GM18858 (cell line): ENCODE data around the gene GPATCH8.
"Not testable (repeated sequence)": the region's sequence is repeated elsewhere in the genome, so short reads cannot be mapped to it uniquely, and the experiment has no call there.

ENCODE experiments used
- ATAC-seq: cut with Tn5 transposase; IDR thresholded peaks from one replicate; pipeline ENCODE4 v1.9.1; 2021; ENCODE audit not compliant: unreplicated experiment

The GPATCH8 gene

DNA sequence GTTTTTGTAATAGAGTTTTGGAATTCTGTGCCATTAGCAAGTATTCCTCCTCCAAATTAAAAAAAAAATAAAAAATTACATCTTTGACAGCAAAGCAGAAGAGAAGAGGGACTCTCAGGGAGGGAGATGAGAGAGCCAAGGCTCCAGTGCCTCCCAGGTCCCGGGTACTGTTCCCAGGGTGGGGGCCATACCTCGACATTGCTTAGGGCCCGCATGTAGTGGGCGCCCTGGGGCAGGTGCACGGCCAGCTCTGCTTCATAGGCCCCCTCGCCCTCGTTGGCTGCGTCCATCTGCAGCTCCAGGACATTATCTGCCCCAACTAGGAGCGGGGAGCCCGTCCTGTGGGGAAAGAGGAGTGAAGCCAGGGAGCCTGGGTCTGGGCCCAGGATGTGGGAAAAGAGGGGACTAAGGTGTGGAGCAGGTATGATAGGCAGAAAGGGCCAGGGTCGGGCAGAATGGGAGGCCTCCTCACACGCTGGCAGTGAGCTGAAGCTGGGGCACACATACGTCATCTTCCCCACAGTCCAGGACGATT, 125.0 kb downstream of the GPATCH8 start:
- no peak for ATAC-seq

GRCh38 chr17:44376779-44377178, 126.4 kb downstream of the GPATCH8 start:
- ATAC-seq, result no peak

GRCh38 chr17:44376124-44376523, 127.1 kb downstream of the GPATCH8 start:
- ATAC-seq, result no peak

DNA sequence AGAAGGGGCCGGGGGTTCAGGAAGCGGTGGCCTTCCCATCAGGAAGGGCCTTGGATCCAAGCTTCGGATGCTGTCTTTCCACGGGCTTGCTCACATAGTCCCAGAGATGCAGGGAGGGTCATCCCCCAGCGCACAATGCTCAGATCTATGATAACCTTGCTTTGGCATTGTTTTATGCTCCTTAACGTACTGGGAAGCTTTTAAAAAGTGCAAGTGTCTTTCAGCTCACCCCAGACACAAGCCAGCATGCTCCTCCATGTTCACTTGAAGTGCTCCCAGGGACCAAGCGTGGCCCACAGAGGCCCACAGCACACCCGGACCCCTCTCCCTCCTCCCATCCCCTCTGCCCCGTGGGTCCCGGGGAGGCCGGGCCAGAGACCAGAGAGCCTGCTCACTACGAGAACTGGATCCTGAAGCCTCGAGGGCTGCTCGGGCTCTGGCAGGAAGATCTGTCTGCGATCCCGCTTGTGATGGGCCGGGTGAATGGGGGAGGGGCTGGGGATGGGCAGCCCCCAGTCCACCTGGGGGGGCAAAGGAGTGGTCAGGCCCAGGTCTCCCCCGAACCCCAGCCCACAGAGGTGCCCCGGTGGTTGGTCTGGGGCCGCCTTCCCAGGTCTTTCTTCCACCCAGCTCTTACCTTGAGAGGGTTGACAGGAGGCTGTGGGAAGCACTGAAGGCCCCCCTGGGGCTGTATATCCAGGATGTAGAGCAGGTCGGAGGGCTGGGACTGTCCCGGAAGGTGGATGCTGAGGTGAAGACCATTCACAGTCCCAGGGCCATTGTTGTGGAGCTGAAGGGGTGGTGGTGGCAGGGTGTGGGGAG, 127.8 kb downstream of the GPATCH8 start:
- ATAC-seq, result no peak

DNA sequence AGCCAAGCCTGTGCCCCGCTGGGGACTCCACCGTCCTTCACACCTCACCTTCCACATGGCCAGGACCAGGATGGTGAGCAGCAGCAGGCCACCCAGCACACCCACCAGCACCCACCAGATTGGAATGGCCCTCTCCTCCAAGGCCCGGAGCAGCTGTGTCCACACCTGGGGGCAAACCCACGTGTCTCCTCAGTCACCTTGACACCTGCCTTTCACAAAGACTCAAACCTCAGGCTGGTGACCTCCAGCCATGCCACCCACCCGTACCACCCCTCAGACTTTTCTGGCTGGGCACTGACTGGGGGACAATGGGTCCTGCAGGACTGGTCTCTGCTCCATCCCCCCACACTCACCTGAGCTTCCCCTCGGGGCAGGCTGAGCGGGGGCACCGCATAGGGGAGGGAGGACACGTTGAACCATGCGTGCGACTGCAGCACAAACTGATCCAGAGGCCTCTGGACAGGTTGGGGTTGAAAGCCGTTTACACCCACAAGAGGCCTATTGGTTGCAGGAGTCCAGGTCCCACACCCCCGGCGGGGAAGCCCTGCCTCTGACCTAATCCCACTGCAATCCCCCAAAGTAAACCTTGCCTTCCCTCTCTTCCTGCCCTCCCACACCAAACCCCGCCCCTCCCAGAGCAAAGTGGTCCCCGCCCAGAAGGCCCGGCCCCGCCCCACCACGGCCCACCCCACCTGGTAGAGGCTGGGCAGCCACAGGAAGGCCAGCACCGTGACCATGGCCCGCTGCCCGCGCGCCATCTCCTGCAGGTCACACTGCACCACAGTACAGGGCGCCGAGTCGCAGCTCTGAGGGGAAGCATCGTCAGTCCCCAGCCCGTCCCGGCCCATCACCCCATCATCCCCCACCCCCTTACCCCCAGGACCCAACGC, 128.7 kb downstream of the GPATCH8 start:
- ATAC-seq, result no peak

DNA sequence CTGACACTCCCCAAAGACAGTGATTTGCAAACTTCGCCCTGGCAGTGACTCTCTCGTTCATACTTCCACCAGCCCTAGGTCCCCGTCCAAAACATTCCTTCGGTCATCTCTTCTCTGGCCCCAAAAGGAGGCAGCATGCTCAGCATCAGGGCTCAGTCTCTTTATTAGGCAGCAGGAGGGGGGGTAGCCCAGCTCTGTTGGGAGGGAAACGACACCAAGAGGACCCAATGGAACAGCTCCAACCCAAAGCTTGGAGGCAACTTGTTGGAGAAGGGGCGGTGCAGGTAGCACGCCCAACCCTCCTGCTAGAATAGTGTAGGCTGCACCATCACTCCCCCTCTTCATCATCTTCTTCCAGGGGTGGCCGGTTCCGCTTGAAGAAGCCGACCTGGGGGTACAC, 131.2 kb downstream of the GPATCH8 start:
- no peak for ATAC-seq

DNA sequence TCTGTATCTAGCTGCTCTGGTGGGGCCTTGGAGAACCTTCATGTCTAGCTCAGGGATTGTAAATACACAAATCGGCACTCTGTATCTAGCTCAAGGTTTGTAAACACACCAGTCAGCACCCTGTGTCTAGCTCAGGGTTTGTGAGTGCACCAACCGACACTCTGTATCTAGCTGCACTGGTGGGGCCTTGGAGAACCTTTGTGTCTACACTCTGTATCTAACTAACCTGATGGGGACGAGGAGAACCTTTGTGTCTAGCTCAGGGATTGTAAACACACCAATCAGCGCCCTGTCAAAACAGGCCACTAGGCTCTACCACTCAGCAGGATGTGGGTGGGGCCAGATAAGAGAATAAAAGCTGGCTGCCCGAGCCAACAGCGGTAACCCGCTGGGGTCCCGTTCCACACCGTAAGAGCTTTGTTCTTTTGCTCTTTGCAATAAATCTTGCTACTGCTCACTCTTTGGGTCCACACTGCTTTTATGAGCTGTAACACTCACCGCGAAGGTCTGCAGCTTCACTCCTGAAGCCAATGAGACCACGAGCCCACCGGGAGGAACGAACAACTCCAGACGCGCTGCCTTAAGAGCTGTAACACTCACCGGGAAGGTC, 133.7 kb downstream of the GPATCH8 start:
- not testable (repeated sequence) for ATAC-seq

GRCh38 chr17:44368391-44369243, 134.6 kb downstream of the GPATCH8 start:
- ATAC-seq, result not testable (repeated sequence)

- ATAC-seq, result no peak
Measured at GRCh38 chr17:44367231-44367979, 135.8 kb downstream of the GPATCH8 start.

DNA sequence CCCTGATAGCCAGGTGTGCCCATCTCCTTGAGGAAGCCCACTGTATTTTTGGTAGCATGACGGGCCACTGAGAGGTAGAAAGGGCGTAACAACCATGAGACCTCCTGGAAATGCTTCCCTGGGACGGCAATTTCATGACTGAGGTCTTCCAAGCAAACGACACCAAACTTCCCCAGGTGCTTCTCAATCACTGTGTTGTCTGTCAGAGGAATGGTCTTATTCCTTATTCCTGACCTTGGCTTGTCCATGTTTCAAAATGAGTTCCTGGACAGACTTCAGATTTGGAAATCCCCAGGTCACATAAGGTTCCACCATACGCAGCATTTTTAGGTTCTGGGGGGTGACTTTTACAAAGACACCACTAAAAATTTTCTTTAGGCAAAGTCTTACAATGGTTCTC, 138.2 kb downstream of the GPATCH8 start:
- not testable (repeated sequence) for ATAC-seq

GRCh38 chr17:44363613-44364159, 139.5 kb downstream of the GPATCH8 start, which contains the start of gene FAM171A2:
Gene FAM171A2, minus strand, starts transcription at chr17:44363853. Its CDS starts 139 bp downstream, at chr17:44363714.
- peak; percentile 37 for ATAC-seq

- no peak for ATAC-seq
Measured at GRCh38 chr17:44362949-44363612, 140.1 kb downstream of the GPATCH8 start.

- no peak for ATAC-seq
Measured at GRCh38 chr17:44362459-44362948, 140.7 kb downstream of the GPATCH8 start.

DNA sequence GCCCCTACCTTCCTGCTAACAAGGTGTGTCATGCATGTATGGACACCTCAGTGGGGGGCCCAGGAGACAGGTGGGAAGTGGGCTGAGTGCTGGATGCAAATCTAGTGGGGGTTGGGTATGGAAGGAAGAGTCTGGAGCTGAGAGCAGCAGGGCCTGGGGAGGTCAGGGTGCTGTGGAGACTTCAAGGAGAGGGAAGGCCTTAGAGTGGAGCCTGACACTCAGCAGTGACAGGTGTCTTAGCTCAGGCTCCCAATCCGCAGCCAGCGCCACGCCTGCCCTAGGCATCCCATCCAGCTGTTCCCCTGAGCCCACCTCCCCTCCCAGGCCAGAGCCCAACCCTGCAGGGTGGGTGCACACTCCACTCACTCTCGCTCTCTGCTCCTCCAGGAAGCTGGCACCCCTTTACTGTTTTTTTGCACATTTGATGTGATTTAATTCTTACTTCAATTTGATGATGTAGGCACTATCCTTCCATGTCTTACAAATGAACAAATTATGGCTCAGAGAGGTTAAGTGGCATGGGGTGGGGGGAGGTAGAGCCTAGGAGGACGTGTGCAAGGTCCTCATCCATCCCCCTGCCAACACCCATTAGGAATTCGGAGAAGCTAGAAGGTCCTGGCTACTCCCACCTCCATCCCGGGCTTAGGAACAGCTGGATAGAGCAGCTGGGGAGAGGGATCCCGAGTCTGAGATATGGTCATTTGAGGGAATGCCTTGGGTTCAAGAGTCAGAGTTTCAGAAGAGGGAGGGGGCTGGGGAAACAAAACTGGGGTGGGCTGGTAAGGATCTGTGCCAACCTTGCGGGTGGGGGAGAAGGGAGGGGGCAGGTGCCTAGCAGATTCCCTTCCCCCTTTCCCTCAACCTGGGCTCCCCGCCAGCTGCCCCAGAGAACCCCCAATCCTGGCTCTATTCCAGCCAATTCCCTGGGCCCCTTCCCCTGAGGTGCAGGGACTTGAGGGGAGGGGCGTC, 141.6 kb downstream of the GPATCH8 start:
- ATAC-seq, result no peak

- no peak for ATAC-seq
Measured at GRCh38 chr17:44360826-44361225, 142.4 kb downstream of the GPATCH8 start.

- no peak for ATAC-seq
Measured at GRCh38 chr17:44360144-44360533, 143.1 kb downstream of the GPATCH8 start.

GRCh38 chr17:44359458-44360143, 143.6 kb downstream of the GPATCH8 start:
- ATAC-seq, result no peak
